Measurements from ENCODE around the gene TEKTIP1.

DNA sequence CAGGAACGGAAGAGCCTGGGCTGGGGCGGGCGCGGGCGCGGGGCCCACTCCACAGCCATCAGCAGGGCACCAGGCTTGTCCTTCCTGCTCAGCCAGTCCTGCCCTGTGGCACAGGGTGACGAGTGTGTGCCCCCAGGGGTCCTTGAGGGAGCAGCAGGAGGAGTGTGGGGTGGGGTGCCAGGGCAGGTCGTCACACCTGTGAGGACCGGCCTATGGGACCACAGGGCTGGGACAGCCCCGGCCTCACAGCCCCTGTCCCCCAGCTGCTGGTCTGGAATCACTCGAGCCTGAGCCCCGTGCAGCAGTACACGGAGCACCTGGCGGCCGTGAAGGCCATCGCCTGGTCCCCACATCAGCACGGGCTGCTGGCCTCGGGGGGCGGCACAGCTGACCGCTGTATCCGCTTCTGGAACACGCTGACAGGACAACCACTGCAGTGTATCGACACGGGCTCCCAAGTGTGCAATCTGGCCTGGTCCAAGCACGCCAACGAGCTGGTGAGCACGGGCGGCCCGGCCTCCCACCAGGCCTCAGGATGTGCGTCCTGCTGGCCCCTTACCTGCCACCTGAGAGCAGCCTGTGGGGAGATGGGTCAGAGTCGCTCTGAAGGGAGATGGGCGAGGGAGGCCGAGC lies 6.7 kb upstream of the TEKTIP1 start:
- no peak for TF ChIP-seq CTCF (IDR thresholded peaks at IDR 0.05; ENCODE audit: poor library complexity)
- no peak for TF ChIP-seq EZH2 (IDR thresholded peaks at IDR 0.05; ENCODE audit: borderline replicate concordance)
- TF ChIP-seq EZH2phosphoT487 (IDR thresholded peaks at IDR 0.05; ENCODE audit: low read depth, severe bottlenecking, unreplicated experiment): no peak
